H9 (cell line): ENCODE data around the gene NMT1. TPM values are rescaled to one million over a fixed set of nuclear protein-coding genes. Genes with fewer than 3 reads are reported as not detected.

Experiments used
- DNase-seq: peaks from one replicate; pipeline ENCODE4 v3.0.0-alpha.2; 2017
- H2AFZ ChIP-seq: one replicate; pipeline ENCODE4 v1.6.1; 2013; ENCODE audit warnings: mild to moderate bottlenecking, low read length, control low read depth, moderate library complexity
- H2AK5ac ChIP-seq: 2 replicates; pipeline ENCODE4 v1.6.1; 2013; ENCODE audit warnings: low read length, control low read depth, mixed read lengths; ENCODE audit not compliant: insufficient read length
- H2BK120ac ChIP-seq: one replicate; pipeline ENCODE4 v1.6.1; 2013; ENCODE audit warnings: low read depth, mild to moderate bottlenecking, low read length, control low read depth, inconsistent platforms; ENCODE audit not compliant: poor library complexity, severe bottlenecking
- H2BK12ac ChIP-seq: 2 replicates; pipeline ENCODE4 v1.6.1; 2013; ENCODE audit warnings: low read length, control low read depth, mixed read lengths, low read depth; ENCODE audit not compliant: insufficient read length
- H2BK15ac ChIP-seq: 2 replicates; pipeline ENCODE4 v1.6.1; 2013; ENCODE audit warnings: low read depth, low read length, control low read depth
- H2BK20ac ChIP-seq: one replicate; pipeline ENCODE4 v1.6.1; 2013; ENCODE audit warnings: low read depth, mild to moderate bottlenecking, low read length, control low read depth, inconsistent platforms; ENCODE audit not compliant: poor library complexity, severe bottlenecking
- H2BK5ac ChIP-seq: 2 replicates; pipeline ENCODE4 v1.6.1; 2013; ENCODE audit warnings: low read length, control low read depth, mixed read lengths; ENCODE audit not compliant: insufficient read length
- H3K14ac ChIP-seq: 2 replicates; pipeline ENCODE4 v1.6.1; 2013; ENCODE audit warnings: low read length, control low read depth; ENCODE audit not compliant: insufficient read depth
- H3K18ac ChIP-seq: 2 replicates; pipeline ENCODE4 v1.6.1; 2013; ENCODE audit warnings: low read depth, mild to moderate bottlenecking, mixed read lengths, low read length, control low read depth; ENCODE audit not compliant: insufficient read length
- H3K23ac ChIP-seq: 2 replicates; pipeline ENCODE4 v1.6.1; 2013; ENCODE audit warnings: low read length, control low read depth, mixed read lengths, low read depth; ENCODE audit not compliant: insufficient read length
- H3K23me2 ChIP-seq: 2 replicates; pipeline ENCODE4 v1.6.1; 2013; ENCODE audit warnings: low read depth, mild to moderate bottlenecking, mixed read lengths, low read length, control low read depth; ENCODE audit not compliant: insufficient read length, poor library complexity, severe bottlenecking
- H3K27ac ChIP-seq: 2 replicates; pipeline ENCODE4 v1.5.1; 2013; ENCODE audit warnings: low read length, control low read depth, mixed read lengths, low read depth; ENCODE audit not compliant: insufficient read length
- H3K27me3 ChIP-seq: 2 replicates; pipeline ENCODE4 v1.6.1; 2013; ENCODE audit warnings: low read length, control low read depth, inconsistent platforms; ENCODE audit not compliant: insufficient read depth
- H3K4ac ChIP-seq: 2 replicates; pipeline ENCODE4 v1.6.1; 2013; ENCODE audit warnings: low read depth, mild to moderate bottlenecking, control low read depth, inconsistent platforms, low read length, moderate library complexity
- H3K4me1 ChIP-seq: 2 replicates; pipeline ENCODE4 v1.6.1; 2013; ENCODE audit warnings: low read length, control low read depth, inconsistent platforms; ENCODE audit not compliant: insufficient read depth
- H3K4me2 ChIP-seq: 2 replicates; pipeline ENCODE4 v1.6.1; 2013; ENCODE audit warnings: low read length, control low read depth, mixed read lengths; ENCODE audit not compliant: insufficient read length, insufficient read depth
- H3K56ac ChIP-seq: 2 replicates; pipeline ENCODE4 v1.6.1; 2013; ENCODE audit warnings: low read depth, mild to moderate bottlenecking, mixed read lengths, low read length, control low read depth; ENCODE audit not compliant: insufficient read length
- H3K79me1 ChIP-seq: 2 replicates; pipeline ENCODE4 v1.6.1; 2013; ENCODE audit warnings: low read depth, mild to moderate bottlenecking, moderate library complexity, low read length, control low read depth, inconsistent platforms; ENCODE audit not compliant: insufficient read depth, poor library complexity, severe bottlenecking
- H3K79me2 ChIP-seq: 2 replicates; pipeline ENCODE4 v1.6.1; 2013; ENCODE audit warnings: low read length, control low read depth, inconsistent platforms; ENCODE audit not compliant: insufficient read depth
- H3K9ac ChIP-seq: 2 replicates; pipeline ENCODE4 v1.6.1; 2013; ENCODE audit warnings: low read length, control low read depth, mixed read lengths; ENCODE audit not compliant: insufficient read length; ENCODE audit errors: extremely low read depth
- H3K9me3 ChIP-seq: one replicate; pipeline ENCODE4 v1.6.1; 2013; ENCODE audit warnings: low read depth, low read length, inconsistent platforms; ENCODE audit not compliant: control insufficient read depth
- H3T11ph ChIP-seq: one replicate; pipeline ENCODE4 v1.6.1; 2013; ENCODE audit warnings: mild to moderate bottlenecking, low read length, control low read depth, inconsistent platforms
- H4K20me1 ChIP-seq: one replicate; pipeline ENCODE4 v1.6.1; 2013; ENCODE audit not compliant: control insufficient read depth, insufficient read length, insufficient read depth
- H4K5ac ChIP-seq: 2 replicates; pipeline ENCODE4 v1.6.1; 2013; ENCODE audit warnings: low read depth, mild to moderate bottlenecking, mixed read lengths, low read length, control low read depth; ENCODE audit not compliant: insufficient read length
- H4K8ac ChIP-seq: replicated peaks from 2 replicates; pipeline ENCODE4 v1.6.1; 2013; ENCODE audit warnings: low read length, control low read depth, mixed read lengths, low read depth; ENCODE audit not compliant: insufficient read length
- H4K91ac ChIP-seq: 2 replicates; pipeline ENCODE4 v1.6.1; 2013; ENCODE audit warnings: low read depth, mild to moderate bottlenecking, moderate library complexity, mixed read lengths, low read length, control low read depth; ENCODE audit not compliant: insufficient read length
- H3K27ac Mint-ChIP-seq, 3 experiments: 2 replicates in 2 of 3; 3 replicates in 1 of 3; pipeline ENCODE4 v1.8.0; 2020 to 2021; ENCODE audit warnings: mixed read lengths in 3 of 3, mild to moderate bottlenecking in 1 of 3, moderate library complexity in 1 of 3
- H3K27me3 Mint-ChIP-seq: 2 replicates; pipeline ENCODE4 v1.8.0; 2021; ENCODE audit warnings: low read depth, mild to moderate bottlenecking, moderate library complexity, mixed read lengths
- H3K36me3 Mint-ChIP-seq, 3 experiments: 2 replicates in 2 of 3; 3 replicates in 1 of 3; pipeline ENCODE4 v1.8.0; 2020 to 2021; ENCODE audit warnings: low read depth in 3 of 3, mixed read lengths in 3 of 3; ENCODE audit not compliant: insufficient read depth in 1 of 3
- H3K4me1 Mint-ChIP-seq, 2 experiments: 2 replicates each; pipeline ENCODE4 v1.8.0; 2020; ENCODE audit warnings: mixed read lengths in 2 of 2
- H3K4me3 Mint-ChIP-seq, 2 experiments: 2 replicates in 1 of 2; 3 replicates in 1 of 2; pipeline ENCODE4 v1.8.0; 2020 to 2021; ENCODE audit warnings: mild to moderate bottlenecking in 2 of 2, mixed read lengths in 2 of 2, moderate library complexity in 1 of 2
- H3K9me3 Mint-ChIP-seq, 2 experiments: 2 replicates in 1 of 2; 3 replicates in 1 of 2; pipeline ENCODE4 v1.8.0; 2020; ENCODE audit warnings: mild to moderate bottlenecking in 2 of 2, mixed read lengths in 2 of 2, moderate library complexity in 1 of 2
- CTCF ChIP-seq: fragments of 200-600 bp; sonication (generic); conservative IDR thresholded peaks from 3 replicates; pipeline ENCODE4 v1.8.0; 2021; ENCODE audit warnings: antibody characterized with exemption, mild to moderate bottlenecking
- WGBS: extraction: QIAGEN DNeasy Blood & Tissue Kit; methylation state at CpG from one replicate; pipeline ENCODE4 v1.1.7; 2013; ENCODE audit warnings: missing lambda C conversion rate, low lambda C conversion rate, mixed read lengths; ENCODE audit not compliant: insufficient read length; ENCODE audit errors: extremely low coverage; 5-methylcytosine and 5-hydroxymethylcytosine counted together
- total RNA-seq: library from RNA; stranded (reverse); gene quantifications from 2 replicates; pipeline ENCODE4 v1.2.1, GENCODE V29; 2021

The NMT1 gene
- total RNA-seq, 1 experiment from 2014 or later = 150 TPM

DNA sequence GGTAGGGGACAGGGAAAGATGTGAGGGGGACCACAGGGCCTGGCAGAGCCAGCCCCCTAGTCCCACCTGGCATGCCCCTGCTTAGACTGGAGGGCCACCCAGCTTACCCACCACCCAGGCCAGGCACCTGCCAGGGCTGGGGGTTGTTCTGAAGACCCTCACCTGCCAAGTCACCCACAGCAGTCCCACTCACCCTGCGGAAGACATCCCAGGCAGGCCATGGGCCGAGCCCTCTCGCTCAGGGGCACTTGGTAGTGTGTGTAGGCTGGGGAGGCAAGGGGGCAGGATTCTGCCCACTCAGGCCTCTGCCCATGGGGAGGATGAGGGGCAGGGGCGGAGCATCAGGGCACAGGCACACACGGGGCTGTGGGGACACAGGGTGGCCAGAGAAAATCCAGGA lies 67.2 kb downstream of the NMT1 start:
- Mint-ChIP-seq H3K9me3 (no peaks in the 10 kb centered on the region), H3K4me1 (peaks cover 32 to 37% of the 10 kb centered on the region in 2 experiments), H3K27ac (peak overlapping the region in 1 of 3 experiments; percentile 97; a peak in 2 of 7 replicates), H3K27me3 (no peaks in the 10 kb centered on the region; the same call in 1 of the 2 replicates), H3K4me3 (no peak overlapping the region), H3K36me3 (no peaks in the 10 kb centered on the region; a peak in 1 of 7 replicates)
- Histone ChIP-seq H2AFZ (no peak overlapping the region), H3K18ac (no peak overlapping the region), H4K20me1 (no peaks in the 10 kb centered on the region), H2BK12ac (peak overlapping the region; percentile 21), H2BK5ac (no peak overlapping the region), H4K8ac (no peak overlapping the region), H3K4ac (no peak overlapping the region), H2BK15ac (no peak overlapping the region), H4K5ac (no peak overlapping the region), H2AK5ac (no peak overlapping the region), H3K27me3 (no peaks in the 10 kb centered on the region), H3K56ac (no peak overlapping the region), H3K23ac (no peak overlapping the region), H3K23me2 (peaks cover 7% of the 10 kb centered on the region), H3T11ph (no peak overlapping the region), H3K79me1 (no peaks in the 10 kb centered on the region), H3K27ac (no peak overlapping the region), H3K79me2 (no peaks in the 10 kb centered on the region), H3K14ac (no peak overlapping the region), H3K4me2 (no peak overlapping the region), H4K91ac (no peak overlapping the region), H3K9me3 (no peaks in the 10 kb centered on the region), H3K9ac (no peak overlapping the region), H2BK20ac (no peak overlapping the region), H2BK120ac (no peak overlapping the region), H3K4me1 (no peaks in the 10 kb centered on the region; the same call in 1 of the 2 replicates)
- DNase-seq = no peak
- WGBS = no CpG with 5 or more reads among the region's 5 CpGs
- no peak for TF ChIP-seq CTCF
